Prostate gland (tissue), 2 donors: Measurements from ENCODE around the gene STK10.

Source experiments
- POLR2AphosphoS5 ChIP-seq: sonication (generic); formaldehyde crosslinking; IDR thresholded peaks from one replicate; pipeline ENCODE4 v1.6.1; 2017; ENCODE audit warnings: antibody characterized with exemption
- TF ChIP-seq, protein P1 (sequence below), 4 experiments: fragments of 200-600 bp in 2 of 4; fragments of 450-650 bp in 2 of 4; sonication (generic) in 2 of 4; IDR thresholded peaks; 1 replicate in 3 of 4; 2 replicates in 1 of 4; pipeline ENCODE4 v1.5.1; 2016 to 2019; ENCODE audit warnings: antibody characterized with exemption in 4 of 4, mild to moderate bottlenecking in 2 of 4, moderate library complexity in 2 of 4

DNA sequence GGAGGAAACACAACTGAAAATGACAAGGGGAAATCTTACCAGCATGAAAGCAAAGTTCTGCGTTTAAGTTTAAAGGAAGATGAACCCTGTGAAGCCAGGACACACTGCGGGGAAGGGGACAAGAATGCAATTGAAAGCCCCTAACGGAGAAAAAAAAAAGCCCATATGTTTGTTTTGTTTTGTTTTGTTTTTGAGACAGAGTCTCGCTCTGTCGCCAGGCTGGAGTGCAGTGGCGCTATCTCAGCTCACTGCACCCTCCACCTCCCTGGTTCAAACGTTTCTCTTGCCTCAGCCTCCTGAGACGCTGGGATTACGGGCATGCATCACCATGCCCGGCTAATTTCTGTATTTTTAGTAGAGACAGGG, 2.9 kb downstream of the STK10 start:
- TF ChIP-seq POLR2AphosphoS5: no peak
- TF ChIP-seq, protein P1, sequence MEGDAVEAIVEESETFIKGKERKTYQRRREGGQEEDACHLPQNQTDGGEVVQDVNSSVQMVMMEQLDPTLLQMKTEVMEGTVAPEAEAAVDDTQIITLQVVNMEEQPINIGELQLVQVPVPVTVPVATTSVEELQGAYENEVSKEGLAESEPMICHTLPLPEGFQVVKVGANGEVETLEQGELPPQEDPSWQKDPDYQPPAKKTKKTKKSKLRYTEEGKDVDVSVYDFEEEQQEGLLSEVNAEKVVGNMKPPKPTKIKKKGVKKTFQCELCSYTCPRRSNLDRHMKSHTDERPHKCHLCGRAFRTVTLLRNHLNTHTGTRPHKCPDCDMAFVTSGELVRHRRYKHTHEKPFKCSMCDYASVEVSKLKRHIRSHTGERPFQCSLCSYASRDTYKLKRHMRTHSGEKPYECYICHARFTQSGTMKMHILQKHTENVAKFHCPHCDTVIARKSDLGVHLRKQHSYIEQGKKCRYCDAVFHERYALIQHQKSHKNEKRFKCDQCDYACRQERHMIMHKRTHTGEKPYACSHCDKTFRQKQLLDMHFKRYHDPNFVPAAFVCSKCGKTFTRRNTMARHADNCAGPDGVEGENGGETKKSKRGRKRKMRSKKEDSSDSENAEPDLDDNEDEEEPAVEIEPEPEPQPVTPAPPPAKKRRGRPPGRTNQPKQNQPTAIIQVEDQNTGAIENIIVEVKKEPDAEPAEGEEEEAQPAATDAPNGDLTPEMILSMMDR (IDR thresholded peaks at IDR 0.05): no peak
